ENCODE data around the gene TAS2R41.

TAS2R41 gene, protein sequence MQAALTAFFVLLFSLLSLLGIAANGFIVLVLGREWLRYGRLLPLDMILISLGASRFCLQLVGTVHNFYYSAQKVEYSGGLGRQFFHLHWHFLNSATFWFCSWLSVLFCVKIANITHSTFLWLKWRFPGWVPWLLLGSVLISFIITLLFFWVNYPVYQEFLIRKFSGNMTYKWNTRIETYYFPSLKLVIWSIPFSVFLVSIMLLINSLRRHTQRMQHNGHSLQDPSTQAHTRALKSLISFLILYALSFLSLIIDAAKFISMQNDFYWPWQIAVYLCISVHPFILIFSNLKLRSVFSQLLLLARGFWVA

DNA sequence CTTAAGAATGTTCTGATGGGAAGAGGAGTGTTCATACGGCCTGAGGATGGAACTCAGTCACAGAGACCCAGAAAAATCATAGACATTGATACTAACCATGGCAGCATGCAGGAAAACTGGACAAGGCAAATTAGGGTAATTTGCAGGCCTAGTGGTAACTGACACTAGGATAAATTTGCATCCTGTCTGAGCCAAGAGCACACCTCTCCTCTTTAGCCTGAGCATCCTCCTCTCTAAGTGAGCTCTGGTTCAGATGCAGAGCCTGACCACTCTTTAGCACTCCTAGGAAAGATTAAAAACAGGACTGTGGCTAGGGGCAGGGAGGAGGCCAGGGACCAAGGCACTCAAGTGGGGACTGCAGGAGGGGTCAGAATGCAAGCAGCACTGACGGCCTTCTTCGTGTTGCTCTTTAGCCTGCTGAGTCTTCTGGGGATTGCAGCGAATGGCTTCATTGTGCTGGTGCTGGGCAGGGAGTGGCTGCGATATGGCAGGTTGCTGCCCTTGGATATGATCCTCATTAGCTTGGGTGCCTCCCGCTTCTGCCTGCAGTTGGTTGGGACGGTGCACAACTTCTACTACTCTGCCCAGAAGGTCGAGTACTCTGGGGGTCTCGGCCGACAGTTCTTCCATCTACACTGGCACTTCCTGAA, at the start of gene TAS2R41:
TAS2R41 (plus strand) TSS at position 373 of the 650 bp plus-strand sequence; CDS start at position 373, 0 bp downstream.
- Histone ChIP-seq H3K4me3 (ENCODE audit: low read depth, low read length) (no peak within 1 kb of the TSS), H3K27ac (ENCODE audit: extremely low read depth, low read depth, low read length) (no peak within 1 kb of the TSS), H3K9me3 (ENCODE audit: control insufficient read depth, insufficient read depth, low read depth, low read length) (no peaks in the 10 kb centered on the region), H3K4me1 (ENCODE audit: control insufficient read depth, insufficient read depth, low read length) (no peaks in the 10 kb centered on the region), H3K36me3 (ENCODE audit: control insufficient read depth in 2 of 2, insufficient read depth in 1 of 2, low read length in 2 of 2) (no peaks in the 10 kb centered on the region)
- POLR2A ChIA-PET, result no interaction called here
- CTCF ChIA-PET, result no interaction called here
- no peak for TF ChIP-seq REPIN1 (tag by site-specific recombination; IDR thresholded peaks at IDR 0.05; ENCODE audit: low read depth)
- no peak for TF ChIP-seq REST (tag by site-specific recombination; IDR thresholded peaks at IDR 0.05)
- TF ChIP-seq ZSCAN30 (tag by site-specific recombination; IDR thresholded peaks at IDR 0.05), result no peak
- TF ChIP-seq ZNF501 (tag by site-specific recombination; IDR thresholded peaks at IDR 0.05), result no peak
- TF ChIP-seq, protein P1, sequence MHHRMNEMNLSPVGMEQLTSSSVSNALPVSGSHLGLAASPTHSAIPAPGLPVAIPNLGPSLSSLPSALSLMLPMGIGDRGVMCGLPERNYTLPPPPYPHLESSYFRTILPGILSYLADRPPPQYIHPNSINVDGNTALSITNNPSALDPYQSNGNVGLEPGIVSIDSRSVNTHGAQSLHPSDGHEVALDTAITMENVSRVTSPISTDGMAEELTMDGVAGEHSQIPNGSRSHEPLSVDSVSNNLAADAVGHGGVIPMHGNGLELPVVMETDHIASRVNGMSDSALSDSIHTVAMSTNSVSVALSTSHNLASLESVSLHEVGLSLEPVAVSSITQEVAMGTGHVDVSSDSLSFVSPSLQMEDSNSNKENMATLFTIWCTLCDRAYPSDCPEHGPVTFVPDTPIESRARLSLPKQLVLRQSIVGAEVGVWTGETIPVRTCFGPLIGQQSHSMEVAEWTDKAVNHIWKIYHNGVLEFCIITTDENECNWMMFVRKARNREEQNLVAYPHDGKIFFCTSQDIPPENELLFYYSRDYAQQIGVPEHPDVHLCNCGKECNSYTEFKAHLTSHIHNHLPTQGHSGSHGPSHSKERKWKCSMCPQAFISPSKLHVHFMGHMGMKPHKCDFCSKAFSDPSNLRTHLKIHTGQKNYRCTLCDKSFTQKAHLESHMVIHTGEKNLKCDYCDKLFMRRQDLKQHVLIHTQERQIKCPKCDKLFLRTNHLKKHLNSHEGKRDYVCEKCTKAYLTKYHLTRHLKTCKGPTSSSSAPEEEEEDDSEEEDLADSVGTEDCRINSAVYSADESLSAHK (tag by site-specific recombination; IDR thresholded peaks at IDR 0.05), result no peak
- no peak for TF ChIP-seq ZNF580 (tag by site-specific recombination; IDR thresholded peaks at IDR 0.05)
- no peak for TF ChIP-seq ZBTB17 (tag by site-specific recombination; IDR thresholded peaks at IDR 0.05)
- TF ChIP-seq ZSCAN23 (tag by site-specific recombination; IDR thresholded peaks at IDR 0.05), result no peak
- no peak for TF ChIP-seq ZNF280D (tag by site-specific recombination; IDR thresholded peaks at IDR 0.05)
- TF ChIP-seq YY2 (tag by site-specific recombination; IDR thresholded peaks at IDR 0.05), result no peak
- TF ChIP-seq SETDB1 (IDR thresholded peaks at IDR 0.05; ENCODE audit: insufficient read length, low read length), result no peak
- no peak for TF ChIP-seq PRDM1 (tag by site-specific recombination; IDR thresholded peaks at IDR 0.05)
- no peak for TF ChIP-seq ZNF362 (tag by site-specific recombination; IDR thresholded peaks at IDR 0.05)
- TF ChIP-seq SP7 (tag by site-specific recombination; IDR thresholded peaks at IDR 0.05), result no peak
- no peak for TF ChIP-seq ZNF211 (tag by site-specific recombination; IDR thresholded peaks at IDR 0.05; ENCODE audit: low read depth)
- TF ChIP-seq ZNF423 (tag by site-specific recombination; IDR thresholded peaks at IDR 0.05), result no peak
- TF ChIP-seq ZNF366 (tag by site-specific recombination; conservative IDR thresholded peaks at IDR 0.05), result no peak
- no peak for TF ChIP-seq ZNF133 (tag by site-specific recombination; IDR thresholded peaks at IDR 0.05)
